Measurements from ENCODE around the gene CAPZA3. TPM values are rescaled to one million over a fixed set of nuclear protein-coding genes. Genes with fewer than 3 reads are reported as not detected.
A peak's percentile ranks its signal among the peaks of the same experiment; 100 is the strongest.
"Not testable (repeated sequence)": the region's sequence is repeated elsewhere in the genome, so short reads cannot be mapped to it uniquely, and the experiment has no call there.

CAPZA3 gene, protein sequence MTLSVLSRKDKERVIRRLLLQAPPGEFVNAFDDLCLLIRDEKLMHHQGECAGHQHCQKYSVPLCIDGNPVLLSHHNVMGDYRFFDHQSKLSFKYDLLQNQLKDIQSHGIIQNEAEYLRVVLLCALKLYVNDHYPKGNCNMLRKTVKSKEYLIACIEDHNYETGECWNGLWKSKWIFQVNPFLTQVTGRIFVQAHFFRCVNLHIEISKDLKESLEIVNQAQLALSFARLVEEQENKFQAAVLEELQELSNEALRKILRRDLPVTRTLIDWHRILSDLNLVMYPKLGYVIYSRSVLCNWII
- polyA plus RNA-seq (2013, experiment 1 of 2; ENCODE audit: insufficient read length) = not detected
- polyA plus RNA-seq (2013, experiment 2 of 2; ENCODE audit: insufficient read length) = not detected

GRCh38 chr12:18737819-18738218 lies at the start of gene CAPZA3, which contains the start of gene PLCZ1:
Gene CAPZA3 (plus strand): TSS chr12:18738119. CDS start chr12:18738269, 150 bp downstream.
Gene PLCZ1 (minus strand): TSS chr12:18738012. CDS start chr12:18737371, 641 bp downstream.
- no peak for DNase-seq

GRCh38 chr12:18689771-18690170 lies 48.1 kb upstream of the CAPZA3 start:
- DNase-seq = no peak

DNA sequence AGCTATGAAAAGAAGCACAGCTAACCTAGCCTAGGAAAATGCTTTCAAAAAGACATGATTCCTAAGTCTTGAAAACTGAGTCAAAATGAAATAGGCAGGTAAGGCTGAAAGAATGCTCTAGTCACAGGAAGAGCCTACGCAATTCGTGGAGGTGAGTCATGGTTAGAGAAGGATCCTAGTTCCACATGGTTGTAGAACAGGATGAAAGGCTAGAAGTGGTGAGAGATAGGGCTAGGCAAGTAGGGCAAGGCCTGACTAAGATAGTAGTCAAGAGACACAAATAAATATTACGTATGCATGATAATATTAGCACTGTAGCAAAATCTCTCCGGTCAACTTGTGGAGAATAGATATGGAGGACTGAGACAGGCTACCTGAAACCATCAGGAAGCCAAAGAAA lies 47.3 kb upstream of the CAPZA3 start:
- DNase-seq = peak; percentile 61

GRCh38 chr12:18693986-18694385 lies 43.9 kb upstream of the CAPZA3 start:
- DNase-seq = not testable (repeated sequence)

DNA sequence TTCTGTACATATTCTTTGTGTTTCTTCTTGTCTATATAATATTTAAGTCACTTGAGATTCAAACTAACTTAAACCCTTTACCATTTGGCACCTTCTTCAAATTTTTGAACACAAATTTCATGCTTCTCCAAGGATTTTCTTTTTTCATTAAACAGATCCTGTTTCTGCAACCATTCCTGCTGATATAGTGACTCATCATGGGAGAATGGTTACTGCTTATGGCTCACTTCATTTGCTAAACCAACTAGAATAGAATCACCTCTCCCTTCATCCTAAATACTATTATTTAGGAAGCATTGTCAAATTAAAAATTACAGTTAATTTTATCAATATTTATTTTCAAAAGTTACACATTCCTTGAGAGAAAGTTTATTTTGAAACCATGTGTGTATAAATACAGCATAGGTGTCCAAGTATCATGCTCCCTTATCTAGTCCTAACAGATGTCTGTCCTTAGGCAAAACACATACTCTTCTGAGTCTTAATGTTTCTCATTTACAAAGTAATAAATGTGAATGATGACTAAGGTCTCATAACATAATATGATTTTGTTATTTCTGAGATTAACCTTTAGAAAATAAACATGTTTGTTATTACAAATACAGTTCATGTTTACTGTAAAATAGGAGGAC lies 40.8 kb upstream of the CAPZA3 start:
- peak; percentile 69 for DNase-seq

GRCh38 chr12:18700271-18700670 lies 37.6 kb upstream of the CAPZA3 start:
- peak; percentile 69 for DNase-seq

- DNase-seq = no peak
These were observed 34.6 kb upstream of the CAPZA3 start for GRCh38 chr12:18703321-18703720.

GRCh38 chr12:18703911-18704310 lies 34.0 kb upstream of the CAPZA3 start:
- DNase-seq = no peak

- DNase-seq = peak; percentile 12
These were observed 31.1 kb upstream of the CAPZA3 start for GRCh38 chr12:18706798-18707197.

GRCh38 chr12:18716236-18716635 lies 21.7 kb upstream of the CAPZA3 start:
- DNase-seq = no peak

GRCh38 chr12:18718462-18718861 lies 19.5 kb upstream of the CAPZA3 start:
- DNase-seq = no peak

- DNase-seq = peak; percentile 21
These were observed 17.9 kb upstream of the CAPZA3 start for GRCh38 chr12:18719922-18720510.

DNA sequence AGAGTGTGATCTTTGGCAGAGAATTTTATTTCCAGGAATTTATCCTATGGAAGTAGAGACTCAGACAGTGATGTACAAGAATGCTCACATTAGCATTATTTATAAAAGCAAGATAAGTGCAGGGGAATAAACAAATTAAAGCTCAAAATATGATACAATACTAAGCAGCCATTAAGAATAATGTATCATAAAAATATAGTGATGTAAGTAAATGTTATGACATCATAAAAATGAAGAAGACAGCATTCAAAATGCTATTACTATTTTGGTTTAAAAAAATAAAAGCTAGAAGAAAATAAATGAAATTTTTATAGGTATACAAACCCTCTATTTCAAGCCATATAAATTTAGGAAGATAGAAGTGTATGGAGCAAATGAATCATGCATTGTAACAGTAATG lies 17.2 kb upstream of the CAPZA3 start:
- DNase-seq = no peak

GRCh38 chr12:18721452-18721851 lies 16.5 kb upstream of the CAPZA3 start:
- DNase-seq = no peak

GRCh38 chr12:18723752-18724151 lies 14.2 kb upstream of the CAPZA3 start:
- peak; percentile 51 for DNase-seq

GRCh38 chr12:18731156-18731555 lies 6.8 kb upstream of the CAPZA3 start:
- DNase-seq = no peak

DNA sequence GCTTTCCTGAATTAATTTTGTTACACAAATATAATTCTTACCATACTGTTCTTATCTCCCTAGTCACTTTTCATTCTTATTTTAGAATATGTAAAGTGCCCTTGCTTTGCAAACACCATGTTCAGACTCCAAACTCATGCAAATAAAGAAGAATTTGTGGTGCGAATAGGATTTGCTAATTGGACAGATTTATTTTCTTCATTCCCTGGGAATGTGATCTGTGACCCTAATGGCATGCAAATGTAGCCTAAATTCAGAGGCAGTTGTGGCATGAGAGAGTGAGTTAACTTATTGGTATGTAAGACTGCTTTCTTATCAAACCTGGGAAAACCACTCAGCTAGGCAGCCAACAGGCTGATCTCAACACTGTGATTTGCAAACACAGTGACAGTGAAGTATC lies 10.0 kb downstream of the CAPZA3 start:
- DNase-seq = peak; percentile 93

- DNase-seq = peak; percentile 39
These were observed 11.6 kb downstream of the CAPZA3 start for GRCh38 chr12:18749386-18749957.

GRCh38 chr12:18750085-18750484 lies 12.2 kb downstream of the CAPZA3 start:
- peak; percentile 22 for DNase-seq

DNA sequence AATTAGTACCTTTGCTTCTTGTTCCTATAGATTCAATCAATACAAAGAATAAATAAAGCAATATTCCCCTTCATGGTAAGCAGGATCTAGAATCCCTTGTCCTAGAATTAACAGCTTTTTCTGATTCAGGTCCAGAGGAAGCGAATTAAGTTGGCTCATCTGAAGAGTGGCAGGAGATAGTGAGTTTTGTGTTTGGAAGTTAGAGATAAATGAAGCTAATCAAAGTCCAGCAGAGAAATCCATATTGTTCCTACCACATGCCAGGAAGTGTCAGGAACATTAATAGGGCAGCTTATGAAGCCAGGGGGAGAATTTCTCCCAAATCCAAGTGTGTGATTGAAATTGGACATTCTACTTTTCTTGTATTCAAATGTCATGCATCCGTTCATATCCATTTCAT lies 13.9 kb downstream of the CAPZA3 start:
- DNase-seq = no peak

DNA sequence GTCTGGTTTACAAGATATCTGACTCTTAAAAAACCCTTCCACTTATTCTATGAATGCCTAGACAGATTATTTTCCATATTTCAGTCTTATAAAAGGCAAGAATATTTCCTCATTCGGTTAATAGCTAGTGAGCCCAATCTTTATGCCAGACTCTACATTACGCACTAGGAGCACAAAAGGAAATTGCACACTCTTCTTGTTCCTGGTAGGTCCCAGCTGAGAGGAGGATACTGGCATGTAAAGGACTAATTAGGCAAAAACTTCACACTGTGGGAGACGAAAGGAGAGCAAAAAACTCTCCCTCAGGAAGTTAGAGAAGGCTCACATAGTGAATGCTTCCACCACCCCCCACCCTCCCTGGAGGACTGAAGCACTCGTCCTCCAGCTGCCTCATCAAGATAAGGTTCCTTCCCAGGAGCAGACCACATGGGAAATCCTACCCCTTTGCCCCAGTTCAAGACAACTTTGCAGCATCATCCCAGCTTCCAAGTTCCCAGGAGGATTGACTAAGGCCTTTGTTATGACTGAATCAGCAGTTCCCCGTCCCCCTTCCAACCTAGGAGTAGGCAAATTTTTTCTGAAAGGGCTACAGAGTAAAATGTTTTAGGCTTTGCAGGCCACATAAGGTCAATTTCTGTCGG lies 14.5 kb downstream of the CAPZA3 start:
- DNase-seq = peak; percentile 99

GRCh38 chr12:18752947-18753346 lies 15.0 kb downstream of the CAPZA3 start:
- DNase-seq = no peak
